ENCODE measurements around the gene VIPR1.

The VIPR1 gene

GRCh38 chr3:42513521-42513920 lies 11.1 kb downstream of the VIPR1 start:
- no peak for DNase-seq

GRCh38 chr3:42514876-42515275 lies 12.4 kb downstream of the VIPR1 start:
- DNase-seq: no peak

DNA sequence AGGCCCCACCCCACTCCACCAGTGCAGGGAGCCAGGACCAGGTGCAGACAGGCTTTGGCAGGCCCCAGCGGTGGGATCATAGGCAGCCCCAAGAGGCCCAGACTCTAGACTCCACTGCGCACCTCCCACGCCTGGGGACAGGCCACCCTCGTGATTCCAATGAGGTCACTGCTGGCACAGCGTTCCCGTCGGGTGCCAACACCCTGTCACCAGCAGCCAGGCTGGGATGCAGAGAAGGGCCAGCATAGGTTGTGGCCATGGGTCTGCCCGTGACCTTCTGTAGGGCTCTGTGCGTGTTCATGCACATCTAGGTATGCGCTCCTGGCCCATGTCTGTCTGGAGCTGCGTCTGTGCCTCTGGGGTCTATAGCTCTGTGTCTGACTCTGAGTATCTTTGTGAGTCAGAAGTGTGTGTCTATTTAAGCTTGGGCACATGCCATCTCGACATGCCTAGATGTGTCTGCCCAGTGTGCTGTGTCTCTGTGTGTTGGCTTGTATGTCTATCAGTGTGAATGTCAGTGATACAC lies 13.0 kb downstream of the VIPR1 start:
- DNase-seq: no peak

DNA sequence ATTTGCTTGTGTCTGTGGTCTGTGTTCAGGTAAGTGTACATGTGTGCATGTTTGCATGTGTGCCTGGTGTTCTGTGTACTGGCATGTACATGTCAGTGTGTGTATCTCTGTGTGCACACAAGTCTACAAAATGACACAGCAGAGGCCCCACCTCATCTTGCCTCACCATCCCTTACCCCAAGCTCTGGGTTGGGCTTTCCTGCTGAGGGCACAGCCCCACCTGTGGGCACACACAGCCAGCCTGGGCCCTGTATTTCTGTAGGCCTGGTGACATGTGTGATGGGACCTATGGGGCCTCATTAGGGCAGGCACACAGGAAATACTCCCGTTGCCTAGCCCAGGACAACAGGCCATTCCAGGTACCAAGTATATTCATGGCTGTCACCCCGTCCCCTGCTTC lies 13.5 kb downstream of the VIPR1 start:
- DNase-seq: no peak

DNA sequence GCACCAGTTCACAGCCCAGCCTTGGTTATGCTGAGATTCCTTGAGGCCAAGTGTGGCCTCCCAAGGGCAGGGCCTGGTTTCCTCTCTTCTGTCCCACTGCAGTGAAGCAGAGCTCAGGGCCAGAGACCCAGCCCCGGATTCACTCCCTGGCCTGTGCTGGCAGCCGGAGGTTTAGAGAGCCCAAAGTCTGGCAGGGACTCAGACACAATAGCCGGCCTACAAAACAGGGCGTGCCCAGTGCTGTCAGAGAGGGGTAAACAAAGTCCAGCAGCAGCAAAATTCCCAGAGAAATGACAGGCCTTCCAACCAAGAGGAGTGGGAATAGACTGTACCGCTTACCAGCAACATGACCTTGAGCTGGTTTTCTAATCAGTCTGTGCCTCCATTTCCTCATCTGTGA lies 14.0 kb downstream of the VIPR1 start:
- DNase-seq: no peak

- no peak for DNase-seq
These were observed 14.7 kb downstream of the VIPR1 start for GRCh38 chr3:42517117-42517516.

DNA sequence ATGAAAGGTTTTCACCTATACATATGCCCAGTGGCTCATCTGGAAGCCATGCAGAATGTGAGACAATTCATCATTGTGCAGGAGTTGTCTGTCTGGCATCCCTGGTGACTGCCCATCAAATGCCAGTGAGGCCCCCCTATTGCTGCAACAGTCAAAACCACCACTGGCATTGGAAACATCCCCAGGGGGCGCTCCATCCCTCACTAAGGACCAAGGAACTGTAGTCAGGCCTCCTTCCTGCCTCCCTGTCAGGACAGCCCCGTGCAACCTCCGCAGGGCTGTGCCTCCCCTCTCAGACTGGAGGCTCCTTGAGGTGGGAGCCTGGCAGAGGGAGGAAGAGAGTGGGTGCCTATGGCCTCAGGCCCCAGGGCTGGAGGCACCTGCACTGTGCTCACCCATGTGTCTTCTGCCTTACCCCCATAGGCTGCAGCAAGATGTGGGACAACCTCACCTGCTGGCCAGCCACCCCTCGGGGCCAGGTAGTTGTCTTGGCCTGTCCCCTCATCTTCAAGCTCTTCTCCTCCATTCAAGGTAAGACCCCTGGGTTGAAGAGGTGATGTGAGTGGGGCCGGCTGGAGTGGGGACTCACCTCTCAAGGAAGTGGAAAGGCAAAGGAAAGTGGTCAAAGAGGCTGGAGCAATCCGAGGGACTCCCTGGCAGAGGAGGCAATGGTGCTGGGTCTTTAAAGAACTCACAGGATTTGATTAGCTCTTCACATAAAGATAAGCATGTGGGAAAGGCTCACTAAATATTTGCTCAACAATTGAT lies 16.5 kb downstream of the VIPR1 start:
- DNase-seq: peak; percentile 76

- DNase-seq: peak; percentile 16
These were observed 17.1 kb downstream of the VIPR1 start for GRCh38 chr3:42519568-42519962.

- no peak for DNase-seq
These were observed 17.9 kb downstream of the VIPR1 start for GRCh38 chr3:42520336-42520735.

- DNase-seq: no peak
These were observed 18.5 kb downstream of the VIPR1 start for GRCh38 chr3:42520906-42521305.

DNA sequence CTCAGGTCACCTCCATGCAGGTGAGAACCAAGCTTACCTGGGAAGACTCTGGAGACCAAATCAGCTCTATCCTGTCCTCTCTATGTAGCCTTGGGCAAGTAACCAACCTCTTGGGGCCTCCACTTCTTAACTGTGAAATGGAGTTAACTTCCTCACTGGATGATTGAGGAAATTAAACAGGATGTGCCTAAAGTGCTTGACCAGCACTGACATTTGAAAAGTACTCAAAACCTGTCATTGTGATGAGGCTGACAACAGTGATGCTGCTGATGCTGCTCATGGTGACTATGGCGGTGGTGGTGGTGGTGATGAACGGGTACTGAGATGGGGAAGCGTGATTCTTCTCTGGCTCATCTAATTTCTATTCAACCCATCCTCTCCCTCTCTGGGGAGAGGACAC lies 22.3 kb downstream of the VIPR1 start:
- no peak for DNase-seq

GRCh38 chr3:42525212-42525611 lies 22.8 kb downstream of the VIPR1 start:
- no peak for DNase-seq

DNA sequence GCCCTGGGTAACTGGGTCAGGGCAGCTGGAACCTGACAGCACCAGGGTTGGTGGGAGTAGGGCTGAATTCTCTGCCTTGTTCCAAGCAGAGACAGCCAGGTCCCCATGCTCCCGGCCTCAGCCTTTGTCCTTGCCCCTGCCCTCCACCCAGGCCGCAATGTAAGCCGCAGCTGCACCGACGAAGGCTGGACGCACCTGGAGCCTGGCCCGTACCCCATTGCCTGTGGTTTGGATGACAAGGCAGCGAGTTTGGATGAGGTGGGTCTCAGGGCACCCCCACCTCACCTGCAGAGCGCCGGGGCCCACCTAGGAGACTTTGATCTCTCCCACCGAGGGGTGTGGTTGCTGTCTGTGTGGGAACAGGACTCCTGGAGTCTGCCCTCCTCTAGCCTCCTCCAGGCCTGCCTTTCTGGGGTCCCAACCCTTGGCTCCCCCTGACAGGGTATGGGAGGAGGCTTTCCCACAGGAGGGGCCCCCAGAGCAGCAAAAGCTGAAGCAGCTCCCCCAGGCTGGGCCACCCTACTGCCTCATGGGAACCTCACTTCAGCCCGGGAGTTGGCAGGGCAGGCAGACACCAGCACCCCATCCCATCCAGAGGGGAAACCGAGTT lies 23.4 kb downstream of the VIPR1 start:
- DNase-seq: no peak

DNA sequence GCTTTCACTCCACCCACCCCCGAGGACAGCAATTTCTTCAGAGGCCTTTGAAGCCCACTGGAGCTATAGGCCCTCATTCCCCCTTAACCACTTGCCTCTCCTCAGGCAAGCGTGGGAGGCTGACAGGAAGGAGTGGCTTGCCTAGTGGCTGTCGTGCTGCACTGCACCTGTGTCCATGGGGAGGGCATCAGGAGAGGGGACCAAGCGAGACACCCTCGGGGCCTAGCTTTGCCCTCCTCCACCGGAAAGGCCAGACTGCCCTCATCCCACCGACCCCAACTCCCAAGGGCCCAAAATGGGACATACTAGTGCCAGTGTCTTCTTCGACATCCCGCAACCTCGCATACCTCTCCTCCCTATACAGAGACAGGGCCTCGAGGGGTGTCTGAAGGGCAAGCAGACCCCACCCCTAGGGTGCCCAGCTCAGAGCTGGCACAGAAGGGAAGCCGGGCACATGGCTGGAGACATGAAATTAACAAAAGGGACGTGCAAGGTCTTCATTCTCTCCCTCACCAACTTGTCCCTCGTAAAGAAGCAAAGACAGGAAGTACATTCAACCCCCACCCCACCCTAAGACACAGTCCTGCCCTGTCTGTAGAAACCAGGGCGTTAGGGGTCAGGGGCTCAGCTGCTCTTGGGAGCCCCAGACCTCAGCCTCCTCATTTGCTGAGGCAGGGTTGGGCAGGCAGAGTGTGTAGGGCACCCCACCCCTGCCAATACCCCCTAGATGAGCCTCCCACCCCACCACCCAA lies 24.3 kb downstream of the VIPR1 start:
- peak; percentile 72 for DNase-seq

DNA sequence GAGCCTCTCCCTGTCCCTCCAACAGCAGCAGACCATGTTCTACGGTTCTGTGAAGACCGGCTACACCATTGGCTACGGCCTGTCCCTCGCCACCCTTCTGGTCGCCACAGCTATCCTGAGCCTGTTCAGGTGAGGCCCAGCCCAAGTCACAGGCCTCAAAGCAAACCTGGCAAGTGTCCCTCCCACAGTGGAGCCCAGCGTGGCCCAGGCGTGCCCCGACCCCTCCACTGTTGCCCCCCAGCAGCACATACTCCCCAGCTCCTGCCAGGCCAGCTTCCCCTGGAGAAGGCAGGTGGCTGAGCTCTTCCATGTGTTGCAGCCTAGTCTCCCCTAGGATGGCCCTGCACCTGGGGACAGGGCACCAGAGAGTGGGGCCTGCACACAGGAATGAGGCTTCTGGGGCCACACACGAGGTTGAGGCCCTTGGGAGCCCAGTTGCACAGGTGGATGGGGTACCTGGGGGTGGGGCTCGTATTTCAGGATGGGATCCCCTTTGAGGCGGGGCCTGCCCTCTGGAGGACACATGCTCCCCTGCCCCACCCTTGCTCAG lies 25.0 kb downstream of the VIPR1 start:
- DNase-seq: no peak

DNA sequence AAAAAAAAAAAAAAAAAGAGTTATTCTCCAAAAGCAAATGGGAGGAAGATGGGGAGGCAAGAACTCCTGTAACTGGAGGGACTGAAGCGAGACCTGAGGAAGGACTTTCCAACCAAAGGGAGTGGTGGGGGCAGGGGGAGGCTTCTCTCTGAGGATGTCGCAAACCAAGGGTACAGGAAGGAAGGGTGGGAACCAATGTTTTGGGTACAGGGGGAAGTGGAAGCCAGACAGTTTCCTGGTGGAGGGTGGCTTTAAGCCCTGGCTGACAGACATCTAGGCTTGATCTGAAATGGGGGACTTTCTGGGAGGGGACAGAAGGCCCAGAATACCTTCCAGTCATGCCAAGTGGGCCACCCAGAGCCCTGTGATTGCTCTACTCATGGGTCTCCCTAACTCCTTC lies 27.0 kb downstream of the VIPR1 start:
- DNase-seq: peak; percentile 66

DNA sequence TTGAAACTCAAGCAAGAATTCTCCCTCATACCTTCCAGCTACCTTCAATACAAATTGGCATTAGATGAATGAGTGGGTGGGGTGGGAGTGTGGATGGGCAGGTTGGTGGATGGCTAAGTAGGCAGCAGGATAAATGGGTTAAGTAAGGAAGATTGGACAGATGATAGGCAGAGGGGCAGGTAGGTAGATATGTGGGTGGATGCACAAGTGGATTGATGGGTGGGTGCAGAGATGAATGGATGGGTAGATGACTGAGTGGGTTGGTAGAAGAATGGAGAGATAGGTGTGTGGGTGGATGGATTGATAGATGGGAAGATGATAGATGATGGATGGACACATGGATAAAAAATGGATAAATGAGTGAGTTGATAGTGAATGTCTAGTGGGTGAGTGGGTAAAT lies 27.6 kb downstream of the VIPR1 start:
- no peak for DNase-seq

- no peak for DNase-seq
These were observed 29.0 kb downstream of the VIPR1 start for GRCh38 chr3:42531470-42531869.

DNA sequence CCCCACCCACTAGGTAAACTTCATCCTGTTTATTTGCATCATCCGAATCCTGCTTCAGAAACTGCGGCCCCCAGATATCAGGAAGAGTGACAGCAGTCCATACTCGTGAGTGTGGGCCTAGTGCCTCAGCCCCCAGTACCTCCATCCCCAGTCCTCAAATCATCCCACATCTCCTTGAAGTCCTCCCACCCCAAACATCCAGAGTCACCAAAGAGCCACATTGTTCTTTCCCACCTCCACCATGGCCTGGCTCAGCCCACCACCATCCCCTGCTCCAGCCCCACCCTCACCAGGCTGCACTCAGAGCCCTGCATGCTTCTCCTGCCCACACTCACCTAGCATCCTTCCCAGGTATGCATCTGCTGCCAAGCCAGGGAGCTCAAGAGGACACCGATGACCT lies 29.8 kb downstream of the VIPR1 start:
- no peak for DNase-seq

DNA sequence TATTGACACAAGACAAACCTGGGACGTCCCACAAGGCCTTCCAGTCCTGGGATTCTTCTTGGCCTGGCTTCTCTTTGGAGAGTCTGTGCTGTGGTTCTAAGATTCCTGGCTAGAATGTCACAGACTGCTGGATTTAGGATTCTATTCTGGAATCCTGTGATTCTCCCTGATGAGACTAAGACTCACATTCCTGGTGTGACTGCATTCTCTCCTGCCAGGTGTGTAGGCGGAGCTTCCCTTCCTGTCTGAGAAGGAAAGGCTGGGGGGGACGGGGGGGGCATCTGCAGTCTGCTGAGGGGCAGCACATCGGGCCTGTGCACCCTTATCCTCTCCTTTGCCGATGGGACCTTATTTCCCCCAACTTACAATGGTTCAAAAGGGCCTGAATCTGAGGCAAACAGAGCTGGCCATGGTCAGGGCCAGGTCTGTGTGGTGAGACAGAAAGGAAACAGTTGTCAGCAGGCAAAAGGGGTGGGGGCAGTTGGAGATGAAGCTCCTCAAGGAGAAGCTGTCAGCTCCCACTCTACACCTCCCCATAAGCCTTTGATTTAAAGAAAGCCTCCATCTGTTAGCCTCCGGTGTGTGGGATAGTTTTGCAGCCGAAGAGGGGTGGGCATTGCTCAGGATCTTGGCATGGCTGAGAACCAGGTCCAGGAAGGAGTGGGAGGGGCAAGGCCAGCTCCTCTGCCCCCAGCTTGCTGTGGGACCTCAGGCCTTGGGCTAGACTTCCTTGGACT lies 30.9 kb downstream of the VIPR1 start:
- DNase-seq: no peak

DNA sequence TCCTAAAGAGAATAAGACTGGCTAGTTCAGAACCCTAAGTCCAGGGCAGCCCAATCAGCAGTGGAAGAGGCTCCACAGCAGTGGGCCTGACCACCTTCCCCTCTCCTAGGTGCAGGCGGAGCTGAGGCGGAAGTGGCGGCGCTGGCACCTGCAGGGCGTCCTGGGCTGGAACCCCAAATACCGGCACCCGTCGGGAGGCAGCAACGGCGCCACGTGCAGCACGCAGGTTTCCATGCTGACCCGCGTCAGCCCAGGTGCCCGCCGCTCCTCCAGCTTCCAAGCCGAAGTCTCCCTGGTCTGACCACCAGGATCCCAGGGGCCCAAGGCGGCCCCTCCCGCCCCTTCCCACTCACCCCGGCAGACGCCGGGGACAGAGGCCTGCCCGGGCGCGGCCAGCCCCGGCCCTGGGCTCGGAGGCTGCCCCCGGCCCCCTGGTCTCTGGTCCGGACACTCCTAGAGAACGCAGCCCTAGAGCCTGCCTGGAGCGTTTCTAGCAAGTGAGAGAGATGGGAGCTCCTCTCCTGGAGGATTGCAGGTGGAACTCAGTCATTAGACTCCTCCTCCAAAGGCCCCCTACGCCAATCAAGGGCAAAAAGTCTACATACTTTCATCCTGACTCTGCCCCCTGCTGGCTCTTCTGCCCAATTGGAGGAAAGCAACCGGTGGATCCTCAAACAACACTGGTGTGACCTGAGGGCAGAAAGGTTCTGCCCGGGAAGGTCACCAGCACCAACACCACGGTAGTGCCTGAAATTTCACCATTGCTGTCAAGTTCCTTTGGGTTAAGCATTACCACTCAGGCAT lies 33.7 kb downstream of the VIPR1 start:
- DNase-seq: peak; percentile 76

- no peak for DNase-seq
These were observed 34.9 kb downstream of the VIPR1 start for GRCh38 chr3:42537350-42537749.
